Dermis microvascular lymphatic vessel endothelial cell (primary cell): ENCODE results near the gene COG2. TPM values are rescaled to one million over a fixed set of nuclear protein-coding genes. Genes with fewer than 3 reads are reported as not detected.
"Not testable (repeated sequence)": the region's sequence is repeated elsewhere in the genome, so short reads cannot be mapped to it uniquely, and the experiment has no call there.

Source experiments
- DNase-seq, 2 donors: peaks; one replicate each; pipeline versions ENCODE4 v3.0.0 to v3.0.0-alpha.2; 2010; ENCODE audit warnings: low read depth in 2 of 2
- total RNA-seq: library from RNA; depleted of rRNA; stranded (reverse); fragments of >200 nt; gene quantifications from 2 replicates; pipeline ENCODE4 v1.2.1, GENCODE V29; 2014

Gene COG2
- total RNA-seq, 1 donor from 2014 or later, result 12.2 TPM

GRCh38 chr1:230627767-230628166 lies 14.5 kb upstream of the COG2 start:
- DNase-seq, result no peak

GRCh38 chr1:230629511-230629910 lies 12.8 kb upstream of the COG2 start:
- DNase-seq, result no peak

GRCh38 chr1:230631477-230631876 lies 10.8 kb upstream of the COG2 start:
- DNase-seq, result no peak

- peak in 1 of 2 donors; percentile 39 for DNase-seq
Observed at GRCh38 chr1:230632273-230632873, 9.9 kb upstream of the COG2 start.

GRCh38 chr1:230633469-230633868 lies 8.8 kb upstream of the COG2 start:
- no peak for DNase-seq

- DNase-seq, result no peak
Observed at GRCh38 chr1:230634384-230634783, 7.9 kb upstream of the COG2 start.

GRCh38 chr1:230636575-230637148 lies 5.6 kb upstream of the COG2 start:
- DNase-seq, result no peak

GRCh38 chr1:230639714-230640209 lies 2.5 kb upstream of the COG2 start:
- DNase-seq, result no peak

GRCh38 chr1:230641346-230641745 lies 935 bp upstream of the COG2 start:
- DNase-seq, result no peak

- DNase-seq, result no peak
Observed at GRCh38 chr1:230641900-230642262, 400 bp upstream of the COG2 start.

- DNase-seq, result no peak
Observed at GRCh38 chr1:230643908-230644307, 1.6 kb downstream of the COG2 start.

- no peak for DNase-seq
Observed at GRCh38 chr1:230646710-230647302, 4.5 kb downstream of the COG2 start.

- no peak for DNase-seq
Observed at GRCh38 chr1:230647321-230647720, 5.0 kb downstream of the COG2 start.

GRCh38 chr1:230648114-230648513 lies 5.8 kb downstream of the COG2 start:
- no peak for DNase-seq

- DNase-seq, result no peak
Observed at GRCh38 chr1:230650300-230650699, 8.0 kb downstream of the COG2 start.

GRCh38 chr1:230651235-230651634 lies 9.0 kb downstream of the COG2 start:
- DNase-seq, result no peak

GRCh38 chr1:230656719-230657118 lies 14.4 kb downstream of the COG2 start:
- DNase-seq, result not testable (repeated sequence)

- not testable (repeated sequence) for DNase-seq
Observed at GRCh38 chr1:230658103-230658502, 15.8 kb downstream of the COG2 start.

- no peak for DNase-seq
Observed at GRCh38 chr1:230658691-230659090, 16.4 kb downstream of the COG2 start.

GRCh38 chr1:230661976-230662375 lies 19.7 kb downstream of the COG2 start:
- no peak for DNase-seq

GRCh38 chr1:230668227-230668626 lies 25.9 kb downstream of the COG2 start:
- DNase-seq, result no peak

GRCh38 chr1:230669543-230669942 lies 27.3 kb downstream of the COG2 start:
- DNase-seq, result no peak

GRCh38 chr1:230674581-230674980 lies 32.3 kb downstream of the COG2 start:
- no peak for DNase-seq
